C4-2B (cell line): ENCODE measurements around the gene DDX3X.
"Not testable (repeated sequence)": the region's sequence is repeated elsewhere in the genome, so short reads cannot be mapped to it uniquely, and the experiment has no call there.

Source experiments
- H3K27ac ChIP-seq: fragments of 450-650 bp; 2 replicates; pipeline ENCODE4 v1.5.1; 2017
- ZFX ChIP-seq: fragments of 450-650 bp; IDR thresholded peaks from 2 replicates; pipeline ENCODE4 v1.6.1; 2017
- TF ChIP-seq, protein P1 (sequence below): fragments of 450-650 bp; conservative IDR thresholded peaks from 2 replicates; pipeline ENCODE4 v1.5.1; 2017; ENCODE audit warnings: mild to moderate bottlenecking

The DDX3X gene

DNA sequence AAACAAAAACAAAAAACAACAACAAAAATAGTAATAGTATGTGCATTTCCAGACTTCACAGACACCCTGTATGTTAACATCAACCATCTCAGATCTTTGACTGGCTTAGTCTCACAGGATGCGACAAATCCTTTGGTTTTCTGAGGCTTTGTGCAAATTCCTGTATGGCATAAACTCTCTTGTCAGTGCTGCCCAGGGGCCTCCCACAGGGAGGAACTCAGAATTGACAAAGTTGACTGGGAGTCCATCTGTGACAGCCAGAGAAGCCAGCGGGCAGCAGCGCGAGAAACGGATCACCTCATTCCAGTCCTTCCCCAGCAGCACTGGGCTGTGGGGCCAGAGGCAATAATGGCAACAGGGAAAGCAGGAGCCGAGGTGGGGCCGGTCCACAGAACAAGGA lies 19.1 kb upstream of the DDX3X start:
- TF ChIP-seq, protein P1, sequence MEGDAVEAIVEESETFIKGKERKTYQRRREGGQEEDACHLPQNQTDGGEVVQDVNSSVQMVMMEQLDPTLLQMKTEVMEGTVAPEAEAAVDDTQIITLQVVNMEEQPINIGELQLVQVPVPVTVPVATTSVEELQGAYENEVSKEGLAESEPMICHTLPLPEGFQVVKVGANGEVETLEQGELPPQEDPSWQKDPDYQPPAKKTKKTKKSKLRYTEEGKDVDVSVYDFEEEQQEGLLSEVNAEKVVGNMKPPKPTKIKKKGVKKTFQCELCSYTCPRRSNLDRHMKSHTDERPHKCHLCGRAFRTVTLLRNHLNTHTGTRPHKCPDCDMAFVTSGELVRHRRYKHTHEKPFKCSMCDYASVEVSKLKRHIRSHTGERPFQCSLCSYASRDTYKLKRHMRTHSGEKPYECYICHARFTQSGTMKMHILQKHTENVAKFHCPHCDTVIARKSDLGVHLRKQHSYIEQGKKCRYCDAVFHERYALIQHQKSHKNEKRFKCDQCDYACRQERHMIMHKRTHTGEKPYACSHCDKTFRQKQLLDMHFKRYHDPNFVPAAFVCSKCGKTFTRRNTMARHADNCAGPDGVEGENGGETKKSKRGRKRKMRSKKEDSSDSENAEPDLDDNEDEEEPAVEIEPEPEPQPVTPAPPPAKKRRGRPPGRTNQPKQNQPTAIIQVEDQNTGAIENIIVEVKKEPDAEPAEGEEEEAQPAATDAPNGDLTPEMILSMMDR, result no peak
- no peak for TF ChIP-seq ZFX
- H3K27ac ChIP-seq, result no peak overlapping the region

GRCh38 chrX:41316266-41316665 lies 17.7 kb upstream of the DDX3X start:
- not testable (repeated sequence) for H3K27ac ChIP-seq

GRCh38 chrX:41317477-41318208 lies 16.3 kb upstream of the DDX3X start:
- H3K27ac ChIP-seq, result no peak overlapping the region
- TF ChIP-seq, protein P1, result no peak
- TF ChIP-seq ZFX, result no peak

DNA sequence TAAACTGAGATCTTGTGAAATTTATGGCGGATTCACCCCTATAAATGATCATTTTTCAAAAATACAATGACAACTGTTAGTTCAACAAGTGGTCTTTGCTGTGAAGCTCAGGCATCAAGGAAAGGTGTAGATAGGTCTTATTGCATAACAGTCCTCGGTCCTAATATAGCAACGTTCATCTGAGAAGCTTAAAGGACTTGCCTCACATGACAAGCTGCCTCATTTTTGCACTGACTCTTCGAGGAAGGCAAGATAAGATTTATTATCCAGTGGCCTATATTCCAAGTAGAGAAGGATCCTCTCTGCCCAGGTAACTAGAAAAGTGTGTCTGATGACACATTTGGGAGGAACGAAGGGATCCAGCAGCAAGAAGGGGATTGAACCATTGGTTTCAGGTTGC lies 13.6 kb upstream of the DDX3X start:
- TF ChIP-seq, protein P1, result no peak
- TF ChIP-seq ZFX, result no peak
- H3K27ac ChIP-seq, result no peak overlapping the region

GRCh38 chrX:41322821-41323603 lies 10.9 kb upstream of the DDX3X start:
- TF ChIP-seq ZFX, result no peak
- TF ChIP-seq, protein P1, result no peak
- no peak overlapping the region for H3K27ac ChIP-seq

- TF ChIP-seq ZFX, result no peak
- TF ChIP-seq, protein P1, result no peak
These were observed 7.5 kb upstream of the DDX3X start for GRCh38 chrX:41326431-41326830.

DNA sequence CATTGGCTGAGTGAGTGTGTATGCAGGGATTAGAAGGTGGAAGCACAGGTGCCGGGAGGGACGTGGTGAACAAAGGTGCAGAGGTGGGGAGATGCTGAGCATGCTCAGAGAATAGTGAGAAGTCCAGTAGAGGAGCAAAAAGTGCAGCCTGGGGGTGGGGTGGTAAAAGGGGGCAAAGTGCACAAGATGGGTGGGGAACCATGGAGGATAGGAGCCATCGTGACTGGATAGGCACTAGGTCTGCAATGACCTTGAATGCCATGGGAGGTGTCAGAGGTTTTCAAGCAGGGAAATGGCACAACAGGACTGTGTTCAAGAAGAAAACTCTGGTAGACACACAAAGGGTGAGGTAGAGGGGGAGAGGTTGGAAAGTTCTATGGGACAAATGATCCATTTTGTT lies 6.6 kb upstream of the DDX3X start:
- TF ChIP-seq, protein P1, result no peak
- no peak for TF ChIP-seq ZFX
- H3K27ac ChIP-seq, result no peak overlapping the region

More at GRCh38 chrX:41326431-41326830, 7.5 kb upstream of the DDX3X start:
- H3K27ac ChIP-seq, result no peak overlapping the region
